SK-N-SH (cell line): ENCODE measurements around the gene IL13. TPM values are rescaled to one million over a fixed set of nuclear protein-coding genes. Genes with fewer than 3 reads are reported as not detected.

Experiments used
- CTCF ChIA-PET: fragments of 300-600, 350-600 bp; formaldehyde crosslinking; extraction: SDS; loops from one replicate; lab custom pipeline; 2021; lab: Yijun Ruan, JAX
- POLR2A ChIA-PET: fragments of 350-600 bp; sonication (Branson Sonifier 250); formaldehyde crosslinking; extraction: SDS; loops from one replicate; lab custom pipeline; 2020; ENCODE audit warnings: antibody characterized with exemption, inconsistent platforms; lab: Yijun Ruan, JAX
- DNase-seq: peaks from one replicate; pipeline ENCODE4 v3.0.0; 2012
- H2AFZ ChIP-seq: fragments of 200-600 bp; sonication (generic); 2 replicates; pipeline ENCODE4 v1.8.1; 2016; ENCODE audit warnings: antibody characterized with exemption, mild to moderate bottlenecking, low read depth
- H3F3A ChIP-seq: fragments of 200-600 bp; sonication (generic); replicated peaks from 2 replicates; pipeline ENCODE3; 2016; ENCODE audit warnings: antibody characterized with exemption, mild to moderate bottlenecking; ENCODE audit not compliant: insufficient read depth
- H3K27ac ChIP-seq, 2 experiments: fragments of 200-500 bp in 1 of 2; fragments of 200-600 bp in 1 of 2; sonication (Bioruptor generic) in 1 of 2; sonication (generic), shearing (Covaris generic) in 1 of 2; 2 replicates each; pipeline versions ENCODE4 v1.5.1 to v1.6.1; 2014 to 2016; ENCODE audit warnings: low read depth in 2 of 2, inconsistent platforms in 1 of 2, low read length in 1 of 2, mild to moderate bottlenecking in 1 of 2, mixed read lengths in 1 of 2
- H3K27me3 ChIP-seq: fragments of 200-600 bp; sonication (generic), shearing (Covaris generic); 2 replicates; pipeline ENCODE4 v1.6.1; 2016; ENCODE audit warnings: mixed run types; ENCODE audit not compliant: insufficient read depth
- H3K36me3 ChIP-seq, 2 experiments: fragments of 200-500 bp in 1 of 2; fragments of 200-600 bp in 1 of 2; sonication (Bioruptor generic) in 1 of 2; sonication (generic) in 1 of 2; replicated peaks in 1 of 2; 2 replicates each; pipeline versions ENCODE3 to v1.5.1; 2014 to 2016; ENCODE audit warnings: low read length in 1 of 2, mild to moderate bottlenecking in 1 of 2; ENCODE audit not compliant: insufficient read depth in 2 of 2, control insufficient read depth in 1 of 2
- H3K4me1 ChIP-seq, 2 experiments: fragments of 200-500 bp in 1 of 2; fragments of 200-600 bp in 1 of 2; sonication (Bioruptor generic) in 1 of 2; sonication (generic), shearing (Covaris generic) in 1 of 2; 2 replicates each; pipeline versions ENCODE4 v1.5.1 to v1.6.1; 2014 to 2016; ENCODE audit warnings: low read depth in 1 of 2, low read length in 1 of 2, mixed run types in 1 of 2; ENCODE audit not compliant: insufficient read depth in 2 of 2, control insufficient read depth in 1 of 2
- H3K4me2 ChIP-seq: fragments of 200-600 bp; sonication (generic), shearing (Covaris generic); 2 replicates; pipeline ENCODE4 v1.6.1; 2017; ENCODE audit warnings: mixed run types
- H3K4me3 ChIP-seq, 2 experiments: fragments of 200-500 bp in 1 of 2; fragments of 200-600 bp in 1 of 2; sonication (Bioruptor generic) in 1 of 2; sonication (generic), shearing (Covaris generic) in 1 of 2; 2 replicates each; pipeline versions ENCODE4 v1.5.1 to v1.8.1; 2014 to 2016; ENCODE audit warnings: low read depth in 2 of 2, inconsistent platforms in 1 of 2, low read length in 1 of 2, mild to moderate bottlenecking in 1 of 2, mixed read lengths in 1 of 2, moderate library complexity in 1 of 2
- H3K79me2 ChIP-seq: fragments of 200-600 bp; sonication (generic); 2 replicates; pipeline ENCODE4 v1.8.1; 2017; ENCODE audit warnings: mild to moderate bottlenecking; ENCODE audit not compliant: insufficient read depth
- H3K9ac ChIP-seq: fragments of 200-600 bp; sonication (generic); 2 replicates; pipeline ENCODE4 v1.6.1; 2017; ENCODE audit warnings: mixed run types
- H3K9me2 ChIP-seq: fragments of 200-600 bp; sonication (generic); 2 replicates; pipeline ENCODE4 v1.6.1; 2017; ENCODE audit warnings: mixed run types
- H3K9me3 ChIP-seq: fragments of 200-600 bp; sonication (generic); 2 replicates; pipeline ENCODE4 v1.6.1; 2017; ENCODE audit warnings: mixed run types, mild to moderate bottlenecking, moderate library complexity
- H4K20me1 ChIP-seq: fragments of 200-600 bp; sonication (generic); 2 replicates; pipeline ENCODE4 v1.6.1; 2017; ENCODE audit warnings: mild to moderate bottlenecking, mixed run types; ENCODE audit not compliant: insufficient read depth
- CTCF ChIP-seq: fragments of 200-600 bp; sonication (generic); IDR thresholded peaks from 2 replicates; pipeline ENCODE4 v1.6.1; 2017; ENCODE audit warnings: antibody characterized with exemption, mild to moderate bottlenecking, moderate library complexity
- ELF1 ChIP-seq: IDR thresholded peaks from 2 replicates; pipeline ENCODE4 v1.4.0; 2012
- FOXJ3 ChIP-seq: sonication (generic); formaldehyde crosslinking; IDR thresholded peaks from 2 replicates; pipeline ENCODE4 v1.5.1; 2020; ENCODE audit warnings: mild to moderate bottlenecking, missing genetic modification reagents
- GABPA ChIP-seq: IDR thresholded peaks from 2 replicates; pipeline ENCODE4 v1.4.0; 2012; ENCODE audit warnings: low read depth, mild to moderate bottlenecking
- GATA2 ChIP-seq: sonication (generic); formaldehyde crosslinking; IDR thresholded peaks from 2 replicates; pipeline ENCODE4 v1.5.0; 2020; ENCODE audit warnings: mild to moderate bottlenecking, missing genetic modification reagents
- JUND ChIP-seq: IDR thresholded peaks from 2 replicates; pipeline ENCODE4 v1.4.0; 2012
- MXI1 ChIP-seq: IDR thresholded peaks from 2 replicates; pipeline ENCODE4 v1.6.1; 2012; ENCODE audit warnings: mild to moderate bottlenecking, low read depth, low read length, improper control_type of control experiment
- RXRA ChIP-seq: IDR thresholded peaks from 2 replicates; pipeline ENCODE4 v1.4.0; 2012; ENCODE audit warnings: low read depth, mild to moderate bottlenecking, borderline replicate concordance
- TAF1 ChIP-seq: IDR thresholded peaks from 2 replicates; pipeline ENCODE4 v1.6.1; 2012; ENCODE audit warnings: low read depth, mild to moderate bottlenecking, low read length, moderate library complexity, borderline replicate concordance
- TCF12 ChIP-seq: IDR thresholded peaks from 2 replicates; pipeline ENCODE4 v1.4.0; 2012
- TEAD4 ChIP-seq: IDR thresholded peaks from 2 replicates; pipeline ENCODE4 v1.4.0; 2012; ENCODE audit warnings: mild to moderate bottlenecking, borderline replicate concordance; ENCODE audit not compliant: insufficient read depth
- USF2 ChIP-seq: fragments of 150-350 bp; IDR thresholded peaks from 2 replicates; pipeline ENCODE4 v1.6.1; 2017; ENCODE audit warnings: antibody characterized with exemption, low read length, low read depth, borderline replicate concordance
- ZBTB33 ChIP-seq: IDR thresholded peaks from 2 replicates; pipeline ENCODE4 v1.4.0; 2012; ENCODE audit warnings: low read depth, borderline replicate concordance
- WGBS: methylation state at CpG from one replicate; pipeline ENCODE4 v1.1.6; 2017; ENCODE audit warnings: low lambda C conversion rate; 5-methylcytosine and 5-hydroxymethylcytosine counted together
- polyA plus RNA-seq, 3 experiments: library from polyadenylated mRNA; depleted of rRNA; stranded (reverse); fragments of >200 nt; gene quantifications; 2 replicates each; pipeline ENCODE4 v1.2.3, GENCODE V29; 2012

IL13 gene
- polyA plus RNA-seq, 1 of the 3 experiments (the other 2 are of a cell fraction), result 0.08 TPM

- Histone ChIP-seq H3K4me1 (peaks cover 0 to 3% of the 10 kb centered on the region in 2 experiments; a peak in 1 of 4 replicates), H3K4me2 (no peak overlapping the region), H3K9me2 (no peaks in the 10 kb centered on the region), H3K27me3 (no peaks in the 10 kb centered on the region), H3K27ac (no peak overlapping the region), H3K9me3 (no peaks in the 10 kb centered on the region), H3K9ac (no peak overlapping the region), H3K4me3 (no peak overlapping the region), H3F3A (no peaks in the 10 kb centered on the region), H4K20me1 (no peaks in the 10 kb centered on the region), H3K36me3 (no peaks in the 10 kb centered on the region), H3K79me2 (no peaks in the 10 kb centered on the region), H2AFZ (no peak overlapping the region)
- ChIA-PET POLR2A (no interaction called here), CTCF (interaction anchor here (0.7 to 1.0 kb wide), 2 partner anchors 11 kb away, joined by 3 to 4 read pairs; no protein-coding TSS in a partner anchor)
- TF ChIP-seq FOXJ3 (CRISPR knock-in tag), result no peak
- no peak for TF ChIP-seq TEAD4
- TF ChIP-seq CTCF, result no peak
- TF ChIP-seq ZBTB33, result no peak
- no peak for TF ChIP-seq ELF1
- no peak for TF ChIP-seq JUND
- no peak for TF ChIP-seq TAF1
- TF ChIP-seq GATA2 (CRISPR knock-in tag), result no peak
- TF ChIP-seq TCF12, result no peak
- no peak for TF ChIP-seq GABPA
- TF ChIP-seq USF2, result no peak
- no peak for TF ChIP-seq MXI1
- no peak for TF ChIP-seq RXRA
- 91% methylated on average over 14 of the region's 16 CpGs for WGBS
- no peak for DNase-seq
Measured at GRCh38 chr5:132666310-132667123, 8.5 kb downstream of the IL13 start.
